Spleen (tissue), 11 donors: Measurements from ENCODE around the gene XKRX. TPM values are rescaled to one million over a fixed set of nuclear protein-coding genes. Genes with fewer than 3 reads are reported as not detected.

Experiments
- DNase-seq: peaks from one replicate; pipeline ENCODE4 v3.0.0-alpha.2; 2020
- H3K27ac ChIP-seq, 8 donors: fragments of 200-600 bp; sonication (generic) in 7 of 8; 1 replicate in 4 of 8; 2 replicates in 4 of 8; pipeline versions ENCODE4 v1.5.0 to v1.8.0; 2016 to 2021; ENCODE audit warnings: inconsistent platforms in 4 of 8, mild to moderate bottlenecking in 4 of 8, moderate library complexity in 1 of 8
- H3K27me3 ChIP-seq, 7 donors: fragments of 200-600 bp; sonication (generic) in 6 of 7; replicated peaks in 1 of 7; 1 replicate in 4 of 7; 2 replicates in 3 of 7; pipeline versions ENCODE4 v1.5.0 to v1.8.0; 2016 to 2021; ENCODE audit warnings: inconsistent platforms in 3 of 7, mild to moderate bottlenecking in 1 of 7
- H3K36me3 ChIP-seq, 6 donors: fragments of 200-600 bp; sonication (generic) in 5 of 6; 1 replicate in 4 of 6; 2 replicates in 2 of 6; pipeline versions ENCODE4 v1.5.0 to v1.8.0; 2016 to 2021; ENCODE audit warnings: inconsistent platforms in 2 of 6
- H3K4me1 ChIP-seq, 6 donors: fragments of 200-600 bp; sonication (generic) in 5 of 6; 1 replicate in 3 of 6; 2 replicates in 3 of 6; pipeline versions ENCODE4 v1.5.0 to v1.8.0; 2016 to 2021; ENCODE audit warnings: inconsistent platforms in 3 of 6
- H3K4me3 ChIP-seq, 8 donors: fragments of 200-600 bp; sonication (generic) in 7 of 8; 1 replicate in 4 of 8; 2 replicates in 4 of 8; pipeline versions ENCODE4 v1.5.0 to v1.8.0; 2016 to 2021; ENCODE audit warnings: inconsistent platforms in 4 of 8, mild to moderate bottlenecking in 4 of 8, moderate library complexity in 2 of 8
- H3K9me3 ChIP-seq, 8 donors: fragments of 200-600 bp; sonication (generic) in 7 of 8; 1 replicate in 4 of 8; 2 replicates in 4 of 8; pipeline versions ENCODE4 v1.5.0 to v1.8.0; 2016 to 2021; ENCODE audit warnings: inconsistent platforms in 4 of 8
- CTCF ChIP-seq, 11 experiments: fragments of 200-600 bp in 7 of 11; fragments of 450-650 bp in 4 of 11; sonication (generic) in 4 of 11; IDR thresholded peaks in 8 of 11; conservative IDR thresholded peaks in 3 of 11; 1 replicate in 7 of 11; 2 replicates in 4 of 11; pipeline versions ENCODE4 v1.4.0 to v1.8.0; 2016 to 2021; ENCODE audit warnings: antibody characterized with exemption in 11 of 11, inconsistent platforms in 4 of 11, mild to moderate bottlenecking in 1 of 11
- POLR2A ChIP-seq, 3 donors: fragments of 450-650 bp; IDR thresholded peaks; one replicate each; pipeline ENCODE4 v1.5.1; 2017; ENCODE audit warnings: antibody characterized with exemption in 3 of 3, mild to moderate bottlenecking in 1 of 3
- POLR2AphosphoS5 ChIP-seq, 3 donors: sonication (generic); formaldehyde crosslinking; IDR thresholded peaks; one replicate each; pipeline ENCODE4 v1.5.1; 2017; ENCODE audit warnings: antibody characterized with exemption in 3 of 3
- WGBS, 5 donors: extraction: QIAGEN DNeasy Blood & Tissue Kit in 3 of 5; methylation state at CpG; one replicate each; pipeline versions ENCODE4 v1.1.5 to v1.1.7; 2013 to 2018; 5-methylcytosine and 5-hydroxymethylcytosine counted together
- intact Hi-C: fragments of 100-400 bp; cut with DNase I; formaldehyde crosslinking; loops from one replicate; pipeline ENCODE4 v1.15.0; 2023; ENCODE audit warnings: low total_unique reads
- polyA plus RNA-seq, 3 donors: library from polyadenylated mRNA; stranded (reverse); fragments of 200-250 nt; gene quantifications; one replicate each; pipeline ENCODE4 v1.2.1, GENCODE V29; 2013
- total RNA-seq, 7 donors: library from RNA; depleted of rRNA in 3 of 7; stranded (reverse); fragments of >200 nt in 3 of 7; fragmentation: NEBNext Ultra II Directional in 4 of 7; extraction: Animal tissue kit (Norgen Biotek cat#: 25700) in 4 of 7; gene quantifications; one replicate each; pipeline versions ENCODE4 v1.1.0 to v1.2.1, GENCODE V29; 2016 to 2021
- donor health status: healthy with polysubstance abuse.
- donor health status: DM: no; HTN: no; CAD: no; lungs with moderate emphysema.
- donor health status: DM: no; HTN: no; CAD: no.
- donor health status: Bipolar disorder and iron deficiency.
- donor health status: healthy.
- donor health status: DM: no; HTN: no; CAD: no.
- donor health status: DM: yes; HTN: yes; CAD: no.

XKRX gene
- total and polyA plus RNA-seq, 10 donors = 0.22 to 1.7 (median 1.00) TPM

DNA sequence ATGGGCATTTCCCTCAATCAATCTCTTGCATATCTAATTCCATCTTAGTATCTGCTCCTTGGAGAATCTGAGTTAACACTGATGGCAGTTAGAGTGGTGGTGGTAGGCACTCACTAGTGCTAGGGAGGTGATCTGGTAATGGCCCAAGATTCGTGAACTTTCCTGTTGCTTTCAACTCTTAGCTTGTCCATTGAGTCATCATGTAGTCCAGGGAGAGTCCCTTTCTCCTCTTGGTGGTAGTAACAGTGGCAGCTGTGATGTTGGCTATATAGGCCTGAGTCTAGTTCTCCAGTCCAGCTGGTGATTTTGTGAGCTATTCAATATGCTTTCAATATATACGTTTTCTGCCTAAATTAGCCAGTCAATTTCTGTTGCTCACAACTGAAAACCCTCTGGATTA lies 7.0 kb upstream of the XKRX start:
- peaks cover 0 to 8% (median 0%) of the 10 kb centered on the region in 8 donors for H3K9me3 ChIP-seq
- intact Hi-C loops = no loop called here
- no peaks in the 10 kb centered on the region for H3K36me3 ChIP-seq
- TF ChIP-seq CTCF (IDR thresholded peaks at IDR 0.05 in 8 of 11, conservative IDR thresholded peaks at IDR 0.05 in 3 of 11) (no peak), POLR2A (IDR thresholded peaks at IDR 0.05) (no peak)
- DNase-seq = no peak
- 51 to 90% (median 70%) methylated on average over 2 of the region's 2 CpGs for WGBS, 5 donors
- H3K4me1 ChIP-seq = no peaks in the 10 kb centered on the region
- no peaks in the 10 kb centered on the region for H3K27me3 ChIP-seq
- H3K4me3 ChIP-seq = no peak overlapping the region
- H3K27ac ChIP-seq = no peak overlapping the region

- TF ChIP-seq CTCF (IDR thresholded peaks at IDR 0.05 in 8 of 11, conservative IDR thresholded peaks at IDR 0.05 in 3 of 11) (no peak), POLR2AphosphoS5 (IDR thresholded peaks at IDR 0.05) (no peak), POLR2A (IDR thresholded peaks at IDR 0.05) (no peak)
- no peaks in the 10 kb centered on the region for H3K36me3 ChIP-seq
- no peak overlapping the region for H3K27ac ChIP-seq
- no peak for DNase-seq
- 71 to 85% (median 77%) methylated on average over 3 of the region's 3 CpGs for WGBS, 5 donors
- peaks cover 0 to 6% (median 0%) of the 10 kb centered on the region in 6 donors for H3K4me1 ChIP-seq
- intact Hi-C loops = no loop called here
- H3K4me3 ChIP-seq = no peak overlapping the region
- H3K27me3 ChIP-seq = peaks cover 0 to 16% (median 0%) of the 10 kb centered on the region in 7 donors
- H3K9me3 ChIP-seq = peaks cover 0 to 8% (median 0%) of the 10 kb centered on the region in 8 donors
These were observed 3.2 kb upstream of the XKRX start for GRCh38 chrX:100931925-100932285.

GRCh38 chrX:100931218-100931924 lies 2.7 kb upstream of the XKRX start:
- intact Hi-C loops = no loop called here
- H3K4me1 ChIP-seq = peaks cover 0 to 6% (median 0%) of the 10 kb centered on the region in 6 donors
- H3K36me3 ChIP-seq = no peaks in the 10 kb centered on the region
- WGBS, 5 donors = 64 to 78% (median 66%) methylated on average over 4 of the region's 4 CpGs
- H3K27ac ChIP-seq = no peak overlapping the region
- TF ChIP-seq POLR2A (IDR thresholded peaks at IDR 0.05) (no peak), CTCF (IDR thresholded peaks at IDR 0.05 in 8 of 11, conservative IDR thresholded peaks at IDR 0.05 in 3 of 11) (no peak), POLR2AphosphoS5 (IDR thresholded peaks at IDR 0.05) (no peak)
- peaks cover 0 to 8% (median 0%) of the 10 kb centered on the region in 8 donors for H3K9me3 ChIP-seq
- peaks cover 0 to 16% (median 0%) of the 10 kb centered on the region in 7 donors for H3K27me3 ChIP-seq
- DNase-seq = no peak
- no peak overlapping the region for H3K4me3 ChIP-seq

DNA sequence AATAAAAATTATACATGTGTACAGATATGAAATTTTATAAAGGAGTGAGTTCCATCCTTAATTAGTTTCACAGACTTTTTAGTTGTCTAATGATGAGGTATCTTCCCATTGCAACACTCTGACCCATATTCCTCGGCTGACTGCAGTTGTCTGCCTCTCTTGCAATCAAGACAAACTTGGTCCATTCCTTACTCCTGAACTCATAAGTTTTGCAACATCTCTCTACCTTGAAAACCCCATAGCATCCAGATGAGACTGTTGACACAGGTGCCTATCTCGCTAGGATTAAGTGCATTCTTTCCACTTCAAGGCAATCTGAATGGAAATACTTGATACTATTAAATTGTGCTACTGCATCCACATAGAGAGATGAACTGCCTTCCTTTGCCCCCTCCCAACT lies 2.3 kb downstream of the XKRX start:
- H3K4me3 ChIP-seq = no peak overlapping the region
- H3K27ac ChIP-seq = no peak overlapping the region
- intact Hi-C loops = no loop called here

More for the DNA sequence above, 2.3 kb downstream of the XKRX start:
- Histone ChIP-seq H3K36me3 (no peaks in the 10 kb centered on the region), H3K27me3 (peaks cover 0 to 16% (median 0%) of the 10 kb centered on the region in 7 donors), H3K9me3 (peaks cover 0 to 6% (median 0%) of the 10 kb centered on the region in 8 donors), H3K4me1 (peaks cover 0 to 6% (median 0%) of the 10 kb centered on the region in 6 donors)
- WGBS, 5 donors = 78 to 91% (median 88%) methylated on average over 2 of the region's 2 CpGs
- TF ChIP-seq CTCF (IDR thresholded peaks at IDR 0.05 in 8 of 11, conservative IDR thresholded peaks at IDR 0.05 in 3 of 11) (no peak), POLR2AphosphoS5 (IDR thresholded peaks at IDR 0.05) (no peak), POLR2A (IDR thresholded peaks at IDR 0.05) (no peak)
- DNase-seq = no peak
